HEK293 (cell line): ENCODE results near the gene RBM4.
A peak's percentile ranks its signal among the peaks of the same experiment; 100 is the strongest.

Experiments
- CTCF ChIA-PET: fragments of 350-600 bp; formaldehyde crosslinking; extraction: SDS; loops from one replicate; lab custom pipeline; 2021; ENCODE audit warnings: antibody characterized with exemption; lab: Yijun Ruan, JAX
- POLR2A ChIA-PET: fragments of 300-600 bp; formaldehyde crosslinking; extraction: SDS; loops from one replicate; lab custom pipeline; 2020; ENCODE audit warnings: antibody characterized with exemption, inconsistent platforms; lab: Yijun Ruan, JAX
- H3K27ac ChIP-seq: fragments of 200-500 bp; sonication (Bioruptor generic); 2 replicates; pipeline ENCODE4 v1.5.1; 2014; ENCODE audit warnings: low read depth, low read length, control low read depth, inconsistent platforms; ENCODE audit errors: extremely low read depth
- H3K36me3 ChIP-seq, 2 experiments: fragments of 200-500 bp in 1 of 2; sonication (Bioruptor generic) in 1 of 2; 1 replicate in 1 of 2; 2 replicates in 1 of 2; pipeline ENCODE4 v1.5.1; 2014 to 2017; ENCODE audit warnings: inconsistent platforms in 2 of 2, low read length in 2 of 2; ENCODE audit not compliant: control insufficient read depth in 2 of 2, insufficient read depth in 1 of 2
- H3K4me1 ChIP-seq: fragments of 200-500 bp; sonication (Bioruptor generic); 2 replicates; pipeline ENCODE4 v1.5.1; 2014; ENCODE audit warnings: mild to moderate bottlenecking, low read length, inconsistent platforms; ENCODE audit not compliant: control insufficient read depth, insufficient read depth
- H3K4me3 ChIP-seq: 2 replicates; pipeline ENCODE4 v1.5.1; 2011; ENCODE audit warnings: low read depth, mild to moderate bottlenecking, control low read depth, low read length, moderate library complexity
- H3K9me3 ChIP-seq: fragments of 200-500 bp; sonication (Bioruptor generic); 2 replicates; pipeline ENCODE4 v1.5.1; 2014; ENCODE audit warnings: low read depth, low read length, inconsistent platforms; ENCODE audit not compliant: control insufficient read depth, insufficient read depth
- EGR2 ChIP-seq: fragments of 450-650 bp; formaldehyde crosslinking; IDR thresholded peaks from 2 replicates; pipeline ENCODE4 v1.5.1; 2016; ENCODE audit warnings: low read depth, missing biosample characterization, missing genetic modification characterization
- KLF1 ChIP-seq: fragments of 450-650 bp; formaldehyde crosslinking; IDR thresholded peaks from 2 replicates; pipeline ENCODE4 v1.5.1; 2016; ENCODE audit warnings: missing biosample characterization, missing genetic modification characterization
- SALL2 ChIP-seq: fragments of 450-650 bp; formaldehyde crosslinking; IDR thresholded peaks from 2 replicates; pipeline ENCODE4 v1.5.0; 2017; ENCODE audit warnings: missing biosample characterization, mild to moderate bottlenecking, missing genetic modification characterization, borderline replicate concordance
- SP7 ChIP-seq: fragments of 450-650 bp; formaldehyde crosslinking; IDR thresholded peaks from 2 replicates; pipeline ENCODE4 v1.5.1; 2016; ENCODE audit warnings: missing biosample characterization, missing genetic modification characterization
- ZBTB7A ChIP-seq: fragments of 450-650 bp; formaldehyde crosslinking; IDR thresholded peaks from 2 replicates; pipeline ENCODE4 v1.5.1; 2016; ENCODE audit warnings: low read depth, missing biosample characterization, missing genetic modification characterization
- ZNF121 ChIP-seq: fragments of 450-650 bp; formaldehyde crosslinking; IDR thresholded peaks from 2 replicates; pipeline ENCODE4 v1.5.1; 2016; ENCODE audit warnings: missing biosample characterization, missing genetic modification characterization
- ZNF16 ChIP-seq: fragments of 450-650 bp; formaldehyde crosslinking; IDR thresholded peaks from 2 replicates; pipeline ENCODE4 v1.5.1; 2016; ENCODE audit warnings: low read depth, missing biosample characterization, missing genetic modification characterization
- ZNF202 ChIP-seq: fragments of 450-650 bp; formaldehyde crosslinking; IDR thresholded peaks from 2 replicates; pipeline ENCODE4 v1.5.1; 2016; ENCODE audit warnings: missing biosample characterization, missing genetic modification characterization, borderline replicate concordance
- ZNF221 ChIP-seq: fragments of 450-650 bp; formaldehyde crosslinking; IDR thresholded peaks from 2 replicates; pipeline ENCODE4 v1.5.1; 2017; ENCODE audit warnings: missing biosample characterization, missing genetic modification characterization, borderline replicate concordance
- ZNF239 ChIP-seq: fragments of 450-650 bp; formaldehyde crosslinking; IDR thresholded peaks from 2 replicates; pipeline ENCODE4 v1.5.1; 2016; ENCODE audit warnings: missing biosample characterization, missing genetic modification characterization
- ZNF302 ChIP-seq: fragments of 450-650 bp; formaldehyde crosslinking; IDR thresholded peaks from 2 replicates; pipeline ENCODE4 v1.5.1; 2016; ENCODE audit warnings: missing biosample characterization, missing genetic modification characterization, low read depth
- ZNF341 ChIP-seq: fragments of 450-650 bp; formaldehyde crosslinking; IDR thresholded peaks from 2 replicates; pipeline ENCODE4; 2016; ENCODE audit warnings: low read depth, missing biosample characterization, missing genetic modification characterization
- ZNF558 ChIP-seq: fragments of 450-650 bp; formaldehyde crosslinking; IDR thresholded peaks from 2 replicates; pipeline ENCODE4 v1.5.1; 2016; ENCODE audit warnings: missing biosample characterization, missing genetic modification characterization
- ZNF596 ChIP-seq: fragments of 450-650 bp; IDR thresholded peaks from 2 replicates; pipeline ENCODE4 v1.5.0; 2018; ENCODE audit warnings: missing biosample characterization, mild to moderate bottlenecking, missing genetic modification characterization, moderate library complexity
- ZNF660 ChIP-seq: fragments of 450-650 bp; IDR thresholded peaks from 2 replicates; pipeline ENCODE4 v1.5.1; 2018; ENCODE audit warnings: missing biosample characterization, mild to moderate bottlenecking, missing genetic modification characterization
- TF ChIP-seq, protein P1 (sequence below): fragments of 450-650 bp; formaldehyde crosslinking; IDR thresholded peaks from 2 replicates; pipeline ENCODE4 v1.5.1; 2016; ENCODE audit warnings: missing biosample characterization, missing genetic modification characterization
- TF ChIP-seq, protein P2 (sequence below): fragments of 450-650 bp; formaldehyde crosslinking; IDR thresholded peaks from 2 replicates; pipeline ENCODE4 v1.5.1; 2017; ENCODE audit warnings: missing biosample characterization, missing genetic modification characterization
- TF ChIP-seq, protein P3 (sequence below): fragments of 450-650 bp; formaldehyde crosslinking; IDR thresholded peaks from 2 replicates; pipeline ENCODE4; 2016; ENCODE audit warnings: missing biosample characterization, missing genetic modification characterization
- TF ChIP-seq, protein P4 (sequence below): fragments of 450-650 bp; formaldehyde crosslinking; IDR thresholded peaks from 2 replicates; pipeline ENCODE4 v1.5.1; 2016; ENCODE audit warnings: missing biosample characterization, missing genetic modification characterization
- TF ChIP-seq, protein P5 (sequence below): fragments of 450-650 bp; formaldehyde crosslinking; IDR thresholded peaks from 2 replicates; pipeline ENCODE4 v1.5.1; 2016; ENCODE audit warnings: missing biosample characterization, missing genetic modification characterization

The RBM4 gene

DNA sequence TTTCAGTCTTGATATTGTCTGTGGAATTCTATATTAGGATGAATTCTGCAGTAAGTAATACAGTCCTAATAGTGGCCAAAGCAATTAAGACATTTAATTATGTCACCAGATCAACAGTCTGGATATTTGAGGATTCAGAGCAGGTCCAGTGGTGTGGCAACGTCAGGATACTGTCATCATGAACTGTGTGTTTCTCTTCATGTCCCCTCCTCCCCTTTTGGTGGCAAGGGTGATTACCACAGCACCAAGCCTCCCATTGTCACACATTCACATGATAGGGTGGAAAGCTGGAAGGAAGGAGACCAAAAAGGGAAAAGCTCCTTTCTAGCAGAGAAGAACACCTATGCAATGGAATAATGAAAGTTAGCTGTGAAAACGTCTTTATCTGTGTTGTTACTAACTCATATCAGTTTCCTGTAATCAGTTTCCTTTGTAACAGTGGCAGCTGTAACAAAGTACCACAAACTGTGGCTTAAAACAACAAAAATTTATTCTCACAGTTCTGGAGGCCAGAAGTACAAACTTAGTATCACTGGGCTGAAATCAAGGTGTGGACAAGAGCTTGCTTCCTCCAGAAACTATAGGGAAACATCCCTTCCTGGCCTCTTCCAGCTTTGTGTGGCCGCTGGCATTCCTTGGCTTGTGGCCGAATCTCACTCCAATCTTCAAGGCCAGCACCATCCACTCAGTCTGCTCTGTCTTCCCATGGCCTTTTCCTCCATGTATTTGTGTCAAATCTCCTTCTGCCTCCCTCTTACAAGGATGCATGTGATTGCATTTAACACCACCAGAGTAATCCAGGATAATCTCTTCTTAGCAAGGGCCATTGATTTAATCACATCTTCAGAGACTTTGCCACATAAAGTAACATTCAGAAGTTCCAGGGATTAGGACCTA, 28.5 kb upstream of the RBM4 start:
- H3K4me1 ChIP-seq, result no peaks in the 10 kb centered on the region
- no peak overlapping the region for H3K4me3 ChIP-seq
- CTCF ChIA-PET, result interaction anchor here (1.2 to 1.4 kb wide), 2 partner anchors 17 to 30 kb away, joined by 3 to 4 read pairs; partner anchors contain the start of genes CCDC87 and CCS
- H3K36me3 ChIP-seq, result peaks cover 0 to 22% of the 10 kb centered on the region in 2 experiments; a peak in 1 of 3 replicates
- no peak for TF ChIP-seq ZNF596 (tag by site-specific recombination)
- TF ChIP-seq SP7 (tag by site-specific recombination), result no peak
- TF ChIP-seq ZNF239 (tag by site-specific recombination), result no peak
- TF ChIP-seq ZNF16 (tag by site-specific recombination), result no peak
- TF ChIP-seq ZNF558 (tag by site-specific recombination), result no peak
- TF ChIP-seq ZNF121, result no peak
- TF ChIP-seq, protein P1, sequence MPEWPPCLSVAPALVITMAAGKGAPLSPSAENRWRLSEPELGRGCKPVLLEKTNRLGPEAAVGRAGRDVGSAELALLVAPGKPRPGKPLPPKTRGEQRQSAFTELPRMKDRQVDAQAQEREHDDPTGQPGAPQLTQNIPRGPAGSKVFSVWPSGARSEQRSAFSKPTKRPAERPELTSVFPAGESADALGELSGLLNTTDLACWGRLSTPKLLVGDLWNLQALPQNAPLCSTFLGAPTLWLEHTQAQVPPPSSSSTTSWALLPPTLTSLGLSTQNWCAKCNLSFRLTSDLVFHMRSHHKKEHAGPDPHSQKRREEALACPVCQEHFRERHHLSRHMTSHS (tag by site-specific recombination), result no peak
- TF ChIP-seq ZBTB7A (tag by site-specific recombination), result no peak
- TF ChIP-seq, protein P2, sequence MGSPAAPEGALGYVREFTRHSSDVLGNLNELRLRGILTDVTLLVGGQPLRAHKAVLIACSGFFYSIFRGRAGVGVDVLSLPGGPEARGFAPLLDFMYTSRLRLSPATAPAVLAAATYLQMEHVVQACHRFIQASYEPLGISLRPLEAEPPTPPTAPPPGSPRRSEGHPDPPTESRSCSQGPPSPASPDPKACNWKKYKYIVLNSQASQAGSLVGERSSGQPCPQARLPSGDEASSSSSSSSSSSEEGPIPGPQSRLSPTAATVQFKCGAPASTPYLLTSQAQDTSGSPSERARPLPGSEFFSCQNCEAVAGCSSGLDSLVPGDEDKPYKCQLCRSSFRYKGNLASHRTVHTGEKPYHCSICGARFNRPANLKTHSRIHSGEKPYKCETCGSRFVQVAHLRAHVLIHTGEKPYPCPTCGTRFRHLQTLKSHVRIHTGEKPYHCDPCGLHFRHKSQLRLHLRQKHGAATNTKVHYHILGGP (tag by site-specific recombination), result no peak
- TF ChIP-seq ZNF202 (tag by site-specific recombination), result no peak
- no peak for TF ChIP-seq ZNF341 (tag by site-specific recombination)
- TF ChIP-seq, all 188 proteins: peak for 0
- POLR2A ChIA-PET, result interaction anchor here (0.6 kb wide), 1 partner anchor 14 kb away, joined by 4 read pairs; no protein-coding TSS in a partner anchor
- H3K27ac ChIP-seq, result no peak overlapping the region
- no peaks in the 10 kb centered on the region for H3K9me3 ChIP-seq

DNA sequence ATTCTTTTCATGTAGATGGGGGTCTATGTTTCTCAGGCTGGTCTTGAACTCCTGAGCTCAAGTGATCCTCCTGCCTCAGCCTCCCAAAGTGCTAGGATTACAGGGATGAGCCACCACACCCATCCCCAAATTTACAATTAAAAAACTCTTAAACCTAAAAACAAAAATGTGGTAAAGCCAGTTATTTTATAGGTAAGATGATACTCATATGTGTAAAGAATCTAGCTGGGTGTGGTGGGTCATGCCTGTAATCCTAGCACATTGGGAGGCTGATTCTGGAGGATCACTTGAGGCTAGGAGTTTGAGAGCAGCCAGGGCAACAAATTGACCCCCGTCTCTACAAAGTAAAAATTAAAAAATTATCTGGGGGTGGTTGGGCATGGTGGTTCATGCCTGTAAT, 26.0 kb upstream of the RBM4 start:
- H3K4me3 ChIP-seq, result no peak overlapping the region
- no peaks in the 10 kb centered on the region for H3K9me3 ChIP-seq
- ChIA-PET CTCF (interaction anchor here (0.6 to 2.2 kb wide), 5 partner anchors 18 to 176 kb away, joined by 3 to 6 read pairs (median 5); partner anchors contain the start of genes CCDC87, CCS and RBM4B), POLR2A (interaction anchor here (0.9 to 1.5 kb wide), 2 partner anchors 16 to 20 kb away, joined by 3 to 4 read pairs; partner anchors contain the start of genes CCDC87 and CCS)
- no peak overlapping the region for H3K27ac ChIP-seq
- no peaks in the 10 kb centered on the region for H3K4me1 ChIP-seq
- 0 out of 2 replicates have a peak, but pooled peaks have one; percentile 41 for TF ChIP-seq KLF1 (tag by site-specific recombination)
- TF ChIP-seq, protein P3, sequence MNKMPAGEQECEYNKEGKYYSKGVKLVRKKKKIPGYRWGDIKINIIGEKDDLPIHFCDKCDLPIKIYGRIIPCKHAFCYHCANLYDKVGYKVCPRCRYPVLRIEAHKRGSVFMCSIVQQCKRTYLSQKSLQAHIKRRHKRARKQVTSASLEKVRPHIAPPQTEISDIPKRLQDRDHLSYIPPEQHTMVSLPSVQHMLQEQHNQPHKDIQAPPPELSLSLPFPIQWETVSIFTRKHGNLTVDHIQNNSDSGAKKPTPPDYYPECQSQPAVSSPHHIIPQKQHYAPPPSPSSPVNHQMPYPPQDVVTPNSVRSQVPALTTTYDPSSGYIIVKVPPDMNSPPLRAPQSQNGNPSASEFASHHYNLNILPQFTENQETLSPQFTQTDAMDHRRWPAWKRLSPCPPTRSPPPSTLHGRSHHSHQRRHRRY, result no peak
- H3K36me3 ChIP-seq, result peaks cover 0 to 3% of the 10 kb centered on the region in 2 experiments; a peak in 1 of 3 replicates

DNA sequence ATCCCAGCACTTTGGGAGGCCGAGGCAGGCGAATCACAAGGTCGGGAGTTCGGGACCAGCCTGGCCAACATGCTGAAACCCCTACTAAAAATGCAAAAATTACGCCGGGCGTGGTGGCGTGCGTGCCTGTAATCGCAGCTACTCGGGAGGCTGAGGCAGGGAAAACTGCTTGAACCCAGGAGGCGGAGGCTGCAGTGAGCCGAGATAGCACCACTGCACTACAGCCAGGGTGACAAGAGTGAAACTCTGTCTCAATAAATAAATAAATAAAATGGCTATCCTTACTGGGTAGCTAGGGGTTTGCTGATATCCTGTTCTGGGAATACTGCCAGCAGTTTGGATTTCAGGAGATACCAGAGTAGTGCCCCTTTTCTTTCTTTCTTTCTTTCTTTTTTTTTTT, 24.4 kb upstream of the RBM4 start:
- H3K4me3 ChIP-seq, result no peak overlapping the region
- ChIA-PET CTCF (interaction anchor here (0.5 to 1.4 kb wide), 4 partner anchors 21 to 220 kb away, joined by 3 to 4 read pairs (median 4); partner anchors contain the start of genes CCDC87 and CCS), POLR2A (interaction anchor here (0.7 to 1.2 kb wide), 4 partner anchors 24 to 229 kb away, joined by 3 to 6 read pairs (median 3); partner anchors contain the start of genes RBM4 and ZDHHC24)
- H3K9me3 ChIP-seq, result no peaks in the 10 kb centered on the region
- H3K27ac ChIP-seq, result no peak overlapping the region
- H3K36me3 ChIP-seq, result peaks cover 0 to 19% of the 10 kb centered on the region in 2 experiments; a peak in 1 of 3 replicates
- no peaks in the 10 kb centered on the region for H3K4me1 ChIP-seq
- TF ChIP-seq, protein P4, sequence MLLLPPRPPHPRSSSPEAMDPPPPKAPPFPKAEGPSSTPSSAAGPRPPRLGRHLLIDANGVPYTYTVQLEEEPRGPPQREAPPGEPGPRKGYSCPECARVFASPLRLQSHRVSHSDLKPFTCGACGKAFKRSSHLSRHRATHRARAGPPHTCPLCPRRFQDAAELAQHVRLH (tag by site-specific recombination), result 0 out of 2 replicates have a peak, but pooled peaks have one; percentile 14
- no peak for TF ChIP-seq ZNF239 (tag by site-specific recombination)
- TF ChIP-seq ZNF221, result no peak
- TF ChIP-seq, protein P5, sequence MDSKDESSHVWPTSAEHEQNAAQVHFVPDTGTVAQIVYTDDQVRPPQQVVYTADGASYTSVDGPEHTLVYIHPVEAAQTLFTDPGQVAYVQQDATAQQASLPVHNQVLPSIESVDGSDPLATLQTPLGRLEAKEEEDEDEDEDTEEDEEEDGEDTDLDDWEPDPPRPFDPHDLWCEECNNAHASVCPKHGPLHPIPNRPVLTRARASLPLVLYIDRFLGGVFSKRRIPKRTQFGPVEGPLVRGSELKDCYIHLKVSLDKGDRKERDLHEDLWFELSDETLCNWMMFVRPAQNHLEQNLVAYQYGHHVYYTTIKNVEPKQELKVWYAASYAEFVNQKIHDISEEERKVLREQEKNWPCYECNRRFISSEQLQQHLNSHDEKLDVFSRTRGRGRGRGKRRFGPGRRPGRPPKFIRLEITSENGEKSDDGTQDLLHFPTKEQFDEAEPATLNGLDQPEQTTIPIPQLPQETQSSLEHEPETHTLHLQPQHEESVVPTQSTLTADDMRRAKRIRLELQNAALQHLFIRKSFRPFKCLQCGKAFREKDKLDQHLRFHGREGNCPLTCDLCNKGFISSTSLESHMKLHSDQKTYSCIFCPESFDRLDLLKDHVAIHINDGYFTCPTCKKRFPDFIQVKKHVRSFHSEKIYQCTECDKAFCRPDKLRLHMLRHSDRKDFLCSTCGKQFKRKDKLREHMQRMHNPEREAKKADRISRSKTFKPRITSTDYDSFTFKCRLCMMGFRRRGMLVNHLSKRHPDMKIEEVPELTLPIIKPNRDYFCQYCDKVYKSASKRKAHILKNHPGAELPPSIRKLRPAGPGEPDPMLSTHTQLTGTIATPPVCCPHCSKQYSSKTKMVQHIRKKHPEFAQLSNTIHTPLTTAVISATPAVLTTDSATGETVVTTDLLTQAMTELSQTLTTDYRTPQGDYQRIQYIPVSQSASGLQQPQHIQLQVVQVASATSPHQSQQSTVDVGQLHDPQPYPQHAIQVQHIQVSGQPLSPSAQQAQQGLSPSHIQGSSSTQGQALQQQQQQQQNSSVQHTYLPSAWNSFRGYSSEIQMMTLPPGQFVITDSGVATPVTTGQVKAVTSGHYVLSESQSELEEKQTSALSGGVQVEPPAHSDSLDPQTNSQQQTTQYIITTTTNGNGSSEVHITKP (tag by site-specific recombination), result peak; percentile 48
- TF ChIP-seq EGR2, result no peak
- TF ChIP-seq ZNF302 (tag by site-specific recombination), result no peak
- no peak for TF ChIP-seq SALL2 (tag by site-specific recombination)
- no peak for TF ChIP-seq ZNF660 (tag by site-specific recombination)
